A549 (cell line): ENCODE measurements around the gene PROC. TPM values are rescaled to one million over a fixed set of nuclear protein-coding genes. Genes with fewer than 3 reads are reported as not detected.

ENCODE experiments used
- ATAC-seq, 2 experiments: fragments of 200-7000 bp in 1 of 2; fragments of >200 bp in 1 of 2; cut with Nextera tagmentation in 1 of 2; cut with Tn5 transposase in 1 of 2; 3 replicates each; pipeline versions ENCODE4 v1.8.0 to v1.9.1; 2018 to 2020; ENCODE audit warnings: mild to moderate bottlenecking in 1 of 2, moderate library complexity in 1 of 2
- CTCF ChIA-PET: fragments of 300-600 bp; sonication (Branson Sonifier 250); formaldehyde crosslinking; extraction: SDS; loops from one replicate; lab custom pipeline; 2021; ENCODE audit warnings: antibody characterized with exemption, inconsistent platforms; lab: Yijun Ruan, JAX
- POLR2A ChIA-PET: fragments of 350-600 bp; formaldehyde crosslinking; extraction: SDS; loops from one replicate; lab custom pipeline; 2021; ENCODE audit warnings: antibody characterized with exemption, inconsistent platforms; lab: Yijun Ruan, JAX
- DNase-seq, 2 experiments: peaks; one replicate each; pipeline versions ENCODE4 v3.0.0 to v3.0.0-alpha.2; 2011 to 2016; ENCODE audit warnings: low read depth in 1 of 2, low spot score in 1 of 2
- FAIRE-seq: peaks from 2 replicates; lab custom pipeline; 2011; peaks lifted over from hg19 to GRCh38; lab: Jason Lieb, UNC
- H3K27ac ChIP-seq, 2 experiments: fragments of >200 bp; sonication (Bioruptor Twin); formaldehyde crosslinking; 3 replicates each; pipeline ENCODE4 v1.5.1; 2016 to 2017
- H3K4me1 ChIP-seq: fragments of >200 bp; sonication (Bioruptor Twin); formaldehyde crosslinking; 3 replicates; pipeline ENCODE4 v1.6.1; 2016
- H3K4me2 ChIP-seq: fragments of >200 bp; sonication (Bioruptor Twin); formaldehyde crosslinking; 3 replicates; pipeline ENCODE4 v1.6.1; 2016
- H3K4me3 ChIP-seq: fragments of >200 bp; sonication (Bioruptor Twin); formaldehyde crosslinking; 3 replicates; pipeline ENCODE4 v1.5.1; 2016
- H3K9me3 ChIP-seq: fragments of >200 bp; sonication (Bioruptor Twin); formaldehyde crosslinking; 3 replicates; pipeline ENCODE4 v1.6.1; 2016
- CHD4 ChIP-seq: fragments of 200-600 bp; sonication (generic); IDR thresholded peaks from 2 replicates; pipeline ENCODE4 v1.6.1; 2016; ENCODE audit warnings: antibody characterized with exemption, mild to moderate bottlenecking, borderline replicate concordance
- EP300 ChIP-seq, 2 experiments: fragments of >200 bp; sonication (Bioruptor Twin); formaldehyde crosslinking; IDR thresholded peaks; 2 replicates in 1 of 2; 3 replicates in 1 of 2; pipeline ENCODE4 v1.6.1; 2016 to 2017
- HOXA7 ChIP-seq: fragments of 250-450 bp; sonication (Bioruptor Pico); IDR thresholded peaks from 2 replicates; pipeline ENCODE4 v1.5.0; 2020; ENCODE audit warnings: mild to moderate bottlenecking, moderate library complexity
- JUNB ChIP-seq: fragments of >200 bp; sonication (Bioruptor Twin); formaldehyde crosslinking; IDR thresholded peaks from 2 replicates; pipeline ENCODE4 v1.6.1; 2016
- KDM1A ChIP-seq: fragments of 200-600 bp; sonication (generic); IDR thresholded peaks from 2 replicates; pipeline ENCODE4 v1.6.1; 2016; ENCODE audit warnings: low read depth, mild to moderate bottlenecking
- MAFK ChIP-seq: fragments of 450-650 bp; IDR thresholded peaks from 2 replicates; pipeline ENCODE4 v1.6.1; 2014; ENCODE audit not compliant: partially characterized antibody
- NR3C1 ChIP-seq: fragments of >200 bp; sonication (Bioruptor Twin); formaldehyde crosslinking; IDR thresholded peaks from 3 replicates; pipeline ENCODE4 v1.6.1; 2017
- POLR2A ChIP-seq: IDR thresholded peaks from 2 replicates; pipeline ENCODE4 v1.6.1; 2012; ENCODE audit warnings: mild to moderate bottlenecking, low read length
- POLR2AphosphoS2 ChIP-seq: conservative IDR thresholded peaks from 2 replicates; pipeline ENCODE4 v1.6.1; 2012; ENCODE audit warnings: low read length, improper control_type of control experiment, inconsistent platforms
- SREBF2 ChIP-seq: fragments of 450-650 bp; IDR thresholded peaks from 2 replicates; pipeline ENCODE4 v1.6.1; 2014; ENCODE audit warnings: mild to moderate bottlenecking, moderate library complexity
- ZSCAN20 ChIP-seq: fragments of 250-450 bp; sonication (Bioruptor Pico); IDR thresholded peaks from 2 replicates; pipeline ENCODE4 v1.8.0; 2022; ENCODE audit warnings: mild to moderate bottlenecking, moderate library complexity
- WGBS: methylation state at CpG from one replicate; pipeline ENCODE4 v1.1.6; 2017; ENCODE audit errors: missing lambda C conversion rate; 5-methylcytosine and 5-hydroxymethylcytosine counted together
- polyA plus RNA-seq, 4 experiments: library from polyadenylated mRNA; depleted of rRNA in 3 of 4; stranded (reverse); fragments of >200 nt; fragmentation: RNase III in 1 of 4; extraction: RNeasy Plus Mini Kit Qiagen cat#74134 plus additional on column Dnase treatment in 1 of 4; gene quantifications; 2 replicates in 3 of 4; 3 replicates in 1 of 4; pipeline ENCODE4 v1.2.3, GENCODE V29; 2011 to 2017
- TF ChIP-seq, protein P1 (sequence below): fragments of 200-600 bp; sonication (generic); IDR thresholded peaks from 2 replicates; pipeline ENCODE4 v1.6.1; 2016; ENCODE audit warnings: antibody characterized with exemption, mild to moderate bottlenecking, moderate library complexity

Gene PROC
- polyA plus RNA-seq, 2 of the 4 experiments (the other 2 are of a cell fraction): 2.0 to 7.9 TPM

DNA sequence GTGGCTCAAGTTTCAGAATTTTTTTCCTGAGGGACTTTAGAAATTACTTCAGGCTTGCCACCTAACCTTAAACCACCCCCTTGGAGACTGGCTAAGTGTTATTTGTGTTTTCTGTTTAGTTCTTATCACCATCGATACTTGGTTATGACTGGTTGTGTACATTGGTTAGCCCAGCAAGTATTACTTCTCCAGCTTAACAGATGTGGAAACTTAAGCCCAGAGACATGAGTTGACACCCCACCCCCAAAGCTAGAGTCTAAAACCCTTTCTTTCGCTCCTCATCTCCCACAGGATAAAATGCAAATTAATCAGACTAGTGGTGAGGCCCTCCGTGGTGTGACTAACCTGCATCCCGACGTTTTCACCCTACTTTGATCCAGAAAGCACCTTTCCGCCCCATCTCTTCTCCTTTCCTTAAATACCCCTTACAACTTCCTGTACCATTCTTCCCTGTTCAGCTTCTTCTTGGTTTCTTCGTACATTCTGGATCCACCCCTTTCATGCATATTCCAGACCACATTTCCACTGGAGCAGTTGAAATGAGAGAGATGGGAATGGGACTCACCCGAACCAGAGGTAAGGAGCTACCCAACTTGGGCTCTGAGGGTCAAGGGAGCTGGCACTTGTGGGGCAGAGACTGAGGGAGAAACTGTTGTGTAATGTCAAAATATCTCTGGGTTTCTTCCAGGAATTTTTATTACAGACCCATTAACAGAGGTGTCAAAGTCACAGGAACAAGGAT lies 29.6 kb upstream of the PROC start:
- POLR2A ChIA-PET: interaction anchor here (0.5 to 1.7 kb wide), 4 partner anchors 10 to 336 kb away, joined by 4 to 7 read pairs (median 4); no protein-coding TSS in a partner anchor

DNA sequence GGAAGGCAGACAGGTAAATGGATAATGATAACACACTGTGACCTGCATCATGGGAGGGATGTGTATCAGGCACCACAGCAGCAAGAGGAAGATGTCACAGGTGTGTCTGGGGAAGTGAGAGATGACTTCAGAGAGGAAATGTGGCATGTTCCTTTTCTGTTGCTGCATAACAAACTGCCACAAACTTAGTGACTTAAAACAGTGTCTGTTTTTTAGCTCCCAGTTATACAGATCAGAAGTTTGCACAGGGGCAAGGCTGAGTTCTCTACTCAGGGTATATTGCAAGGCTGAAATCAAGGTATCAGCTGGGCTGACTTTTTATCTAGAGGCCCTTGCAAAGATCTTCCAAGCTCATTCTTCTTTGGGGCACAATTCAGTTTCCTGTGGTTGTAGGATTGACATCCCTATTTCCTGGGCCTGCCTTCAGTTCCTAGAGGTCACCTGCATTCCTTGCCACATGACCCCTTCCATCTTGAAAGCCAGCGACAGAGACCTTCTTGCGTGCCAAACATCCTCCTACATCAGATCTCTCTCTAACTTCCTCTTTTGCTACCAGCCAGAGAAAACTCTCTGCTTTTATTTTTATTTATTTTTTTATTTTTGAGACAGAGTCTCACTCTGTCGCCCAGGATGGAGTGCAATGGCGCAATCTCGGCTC lies 28.3 kb upstream of the PROC start:
- FAIRE-seq: no peak
- H3K4me2 ChIP-seq: no peak overlapping the region
- 97% methylated on average over 5 of the region's 5 CpGs for WGBS
- H3K9me3 ChIP-seq: peaks cover 9% of the 10 kb centered on the region; the same call in 2 of the 3 replicates
- no peak for DNase-seq
- H3K4me3 ChIP-seq: no peak overlapping the region
- H3K27ac ChIP-seq: peak overlapping the region in 1 of 2 experiments; percentile 22; a peak in 1 of 6 replicates
- no peak for ATAC-seq
- TF ChIP-seq MAFK (no peak), ZSCAN20 (CRISPR knock-in tag) (no peak), CHD4 (no peak)
- TF ChIP-seq, protein P1, sequence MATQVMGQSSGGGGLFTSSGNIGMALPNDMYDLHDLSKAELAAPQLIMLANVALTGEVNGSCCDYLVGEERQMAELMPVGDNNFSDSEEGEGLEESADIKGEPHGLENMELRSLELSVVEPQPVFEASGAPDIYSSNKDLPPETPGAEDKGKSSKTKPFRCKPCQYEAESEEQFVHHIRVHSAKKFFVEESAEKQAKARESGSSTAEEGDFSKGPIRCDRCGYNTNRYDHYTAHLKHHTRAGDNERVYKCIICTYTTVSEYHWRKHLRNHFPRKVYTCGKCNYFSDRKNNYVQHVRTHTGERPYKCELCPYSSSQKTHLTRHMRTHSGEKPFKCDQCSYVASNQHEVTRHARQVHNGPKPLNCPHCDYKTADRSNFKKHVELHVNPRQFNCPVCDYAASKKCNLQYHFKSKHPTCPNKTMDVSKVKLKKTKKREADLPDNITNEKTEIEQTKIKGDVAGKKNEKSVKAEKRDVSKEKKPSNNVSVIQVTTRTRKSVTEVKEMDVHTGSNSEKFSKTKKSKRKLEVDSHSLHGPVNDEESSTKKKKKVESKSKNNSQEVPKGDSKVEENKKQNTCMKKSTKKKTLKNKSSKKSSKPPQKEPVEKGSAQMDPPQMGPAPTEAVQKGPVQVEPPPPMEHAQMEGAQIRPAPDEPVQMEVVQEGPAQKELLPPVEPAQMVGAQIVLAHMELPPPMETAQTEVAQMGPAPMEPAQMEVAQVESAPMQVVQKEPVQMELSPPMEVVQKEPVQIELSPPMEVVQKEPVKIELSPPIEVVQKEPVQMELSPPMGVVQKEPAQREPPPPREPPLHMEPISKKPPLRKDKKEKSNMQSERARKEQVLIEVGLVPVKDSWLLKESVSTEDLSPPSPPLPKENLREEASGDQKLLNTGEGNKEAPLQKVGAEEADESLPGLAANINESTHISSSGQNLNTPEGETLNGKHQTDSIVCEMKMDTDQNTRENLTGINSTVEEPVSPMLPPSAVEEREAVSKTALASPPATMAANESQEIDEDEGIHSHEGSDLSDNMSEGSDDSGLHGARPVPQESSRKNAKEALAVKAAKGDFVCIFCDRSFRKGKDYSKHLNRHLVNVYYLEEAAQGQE: no peak
- peaks cover 36% of the 10 kb centered on the region for H3K4me1 ChIP-seq
- POLR2A ChIA-PET: no interaction called here
- CTCF ChIA-PET: interaction anchor here (0.8 to 2.5 kb wide), 5 partner anchors 12 to 26 kb away, joined by 3 to 10 read pairs (median 4); no protein-coding TSS in a partner anchor

More for the DNA sequence above, 29.6 kb upstream of the PROC start:
- Histone ChIP-seq H3K9me3 (peaks cover 3% of the 10 kb centered on the region; the same call in 2 of the 3 replicates), H3K4me1 (peaks cover 45% of the 10 kb centered on the region), H3K27ac (peak overlapping the region; percentile 82 to 99), H3K4me2 (peak overlapping the region; percentile 90), H3K4me3 (peak overlapping the region; percentile 38)
- 0 out of 2 replicates have a peak, but pooled peaks have one; percentile 10 for TF ChIP-seq HOXA7
- TF ChIP-seq EP300 (IDR thresholded peaks at IDR 0.05): no peak
- FAIRE-seq (no peak), DNase-seq (no peak), ATAC-seq (peak in 1 of 2 experiments; percentile 3; a peak in 3 of 6 replicates)
- CTCF ChIA-PET: interaction anchor here (0.8 to 2.1 kb wide), 3 partner anchors 18 to 64 kb away, joined by 4 to 10 read pairs (median 4); no protein-coding TSS in a partner anchor
- WGBS: 61% methylated on average over 8 of the region's 8 CpGs

- ChIA-PET POLR2A (interaction anchor here (0.6 kb wide), 1 partner anchor 14 kb away, joined by 3 read pairs; no protein-coding TSS in a partner anchor), CTCF (interaction anchor here (2.5 to 3.9 kb wide), 2 partner anchors 9 to 23 kb away, joined by 8 to 15 read pairs; no protein-coding TSS in a partner anchor)
- Histone ChIP-seq H3K27ac (peak overlapping the region; percentile 38 to 55; a peak in 4 of 6 replicates), H3K4me2 (no peak overlapping the region; the same call in 2 of the 3 replicates), H3K4me1 (peaks cover 23% of the 10 kb centered on the region), H3K9me3 (peaks cover 9% of the 10 kb centered on the region; the same call in 2 of the 3 replicates), H3K4me3 (no peak overlapping the region)
- peak; percentile 26 for TF ChIP-seq MAFK
- TF ChIP-seq POLR2A: no peak
- FAIRE-seq (no peak), DNase-seq (no peak), ATAC-seq (no peak)
- 77% methylated on average over 2 of the region's 2 CpGs for WGBS
These were observed 25.9 kb upstream of the PROC start for GRCh38 chr2:127392133-127392827.

- H3K4me1 ChIP-seq: peaks cover 30% of the 10 kb centered on the region
- DNase-seq (no peak), FAIRE-seq (no peak), ATAC-seq (no peak)
- H3K4me3 ChIP-seq: no peak overlapping the region
- TF ChIP-seq MAFK (no peak), JUNB (no peak), SREBF2 (no peak), KDM1A (no peak), POLR2AphosphoS2 (no peak), NR3C1 (no peak)
- TF ChIP-seq, protein P1: no peak
- ChIA-PET CTCF (interaction anchor here (3.9 kb wide), 1 partner anchor 23 kb away, joined by 15 read pairs; no protein-coding TSS in a partner anchor), POLR2A (no interaction called here)
- H3K4me2 ChIP-seq: no peak overlapping the region; the same call in 2 of the 3 replicates
- H3K27ac ChIP-seq: peak overlapping the region; percentile 38 to 55; a peak in 4 of 6 replicates
- WGBS: 86% methylated on average over 1 of the region's 1 CpG
- peaks cover 9% of the 10 kb centered on the region; the same call in 2 of the 3 replicates for H3K9me3 ChIP-seq
These were observed 25.2 kb upstream of the PROC start for GRCh38 chr2:127392828-127393578.
